GM18867 (cell line): Measurements from ENCODE around the gene CMSS1.

Experiments
- ATAC-seq: cut with Tn5 transposase; IDR thresholded peaks from one replicate; pipeline ENCODE4 v1.9.1; 2021; ENCODE audit warnings: mild to moderate bottlenecking, moderate library complexity; ENCODE audit not compliant: unreplicated experiment

The CMSS1 gene

DNA sequence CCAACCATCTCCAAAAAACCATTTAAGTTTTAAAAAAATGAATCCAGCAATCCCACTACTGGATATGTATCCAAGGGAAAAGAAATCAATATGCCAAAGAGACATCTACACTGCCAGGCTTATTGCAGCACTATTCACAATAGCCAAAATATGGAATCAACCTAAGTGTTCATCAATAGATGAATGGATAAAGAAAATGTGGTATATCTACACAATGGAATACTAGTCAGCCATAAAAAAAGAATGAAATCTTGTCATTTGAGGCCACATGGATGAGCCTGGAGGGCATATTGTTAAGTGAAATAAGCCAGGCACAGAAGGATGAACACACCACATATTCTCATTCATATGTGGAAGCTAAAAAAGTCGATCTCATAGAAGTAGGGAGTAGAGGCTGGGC is 160.6 kb downstream of the CMSS1 start:
- no peak for ATAC-seq

GRCh38 chr3:99980606-99981005 is 162.9 kb downstream of the CMSS1 start:
- no peak for ATAC-seq

- no peak for ATAC-seq
Observed at GRCh38 chr3:99981138-99981537, 163.5 kb downstream of the CMSS1 start.

GRCh38 chr3:99982650-99983049 is 165.0 kb downstream of the CMSS1 start:
- ATAC-seq: no peak

GRCh38 chr3:99984139-99984538 is 166.5 kb downstream of the CMSS1 start:
- no peak for ATAC-seq

GRCh38 chr3:99984668-99985067 is 167.0 kb downstream of the CMSS1 start:
- ATAC-seq: no peak

DNA sequence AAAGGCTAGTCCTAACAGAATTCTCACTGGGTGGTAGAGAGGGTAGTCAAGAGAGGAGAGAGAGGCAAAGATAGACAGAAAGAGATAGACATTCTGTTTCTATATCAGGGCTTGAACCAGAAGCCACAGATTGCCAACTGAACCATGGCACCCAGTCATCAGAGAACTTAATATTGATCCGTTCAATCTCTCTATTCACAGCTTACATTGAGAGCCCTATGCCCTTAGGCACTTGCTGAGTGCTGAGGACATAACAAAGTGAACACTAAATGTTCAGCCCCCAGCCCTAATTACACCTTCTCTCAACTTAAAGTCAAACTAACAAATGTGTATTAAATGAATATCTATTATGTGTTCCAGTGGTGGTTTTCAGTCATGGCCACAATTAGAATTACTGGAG is 172.5 kb downstream of the CMSS1 start:
- ATAC-seq: no peak

GRCh38 chr3:99997293-99997692 is 179.6 kb downstream of the CMSS1 start:
- ATAC-seq: no peak

- ATAC-seq: no peak
Observed at GRCh38 chr3:99999536-99999935, 181.9 kb downstream of the CMSS1 start.

DNA sequence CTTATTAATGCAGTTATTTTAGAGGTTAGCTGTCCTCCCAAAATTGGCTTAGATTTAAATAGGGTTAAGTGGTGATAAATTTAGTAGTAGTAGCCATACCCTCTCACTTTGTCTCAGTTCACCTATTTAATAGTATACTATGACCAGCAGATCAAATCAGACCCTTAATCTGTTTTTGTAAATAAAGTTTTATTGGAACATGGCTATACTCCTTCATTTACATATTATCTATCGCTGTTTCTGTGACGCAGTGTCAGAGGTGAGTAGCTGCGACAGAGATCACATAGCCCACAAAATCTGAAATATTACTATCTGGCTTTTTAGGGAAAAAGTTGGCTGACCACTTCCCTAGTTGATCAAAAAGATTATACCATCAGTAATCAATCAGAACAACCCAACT is 183.4 kb downstream of the CMSS1 start:
- ATAC-seq: no peak

- ATAC-seq: no peak
Observed at GRCh38 chr3:100001526-100002270, 184.0 kb downstream of the CMSS1 start.

- ATAC-seq: no peak
Observed at GRCh38 chr3:100002599-100003350, 185.1 kb downstream of the CMSS1 start.

GRCh38 chr3:100003609-100004503 is 186.2 kb downstream of the CMSS1 start:
- ATAC-seq: no peak

GRCh38 chr3:100004931-100005330 is 187.3 kb downstream of the CMSS1 start:
- no peak for ATAC-seq

GRCh38 chr3:100005665-100006393 is 188.2 kb downstream of the CMSS1 start:
- no peak for ATAC-seq

DNA sequence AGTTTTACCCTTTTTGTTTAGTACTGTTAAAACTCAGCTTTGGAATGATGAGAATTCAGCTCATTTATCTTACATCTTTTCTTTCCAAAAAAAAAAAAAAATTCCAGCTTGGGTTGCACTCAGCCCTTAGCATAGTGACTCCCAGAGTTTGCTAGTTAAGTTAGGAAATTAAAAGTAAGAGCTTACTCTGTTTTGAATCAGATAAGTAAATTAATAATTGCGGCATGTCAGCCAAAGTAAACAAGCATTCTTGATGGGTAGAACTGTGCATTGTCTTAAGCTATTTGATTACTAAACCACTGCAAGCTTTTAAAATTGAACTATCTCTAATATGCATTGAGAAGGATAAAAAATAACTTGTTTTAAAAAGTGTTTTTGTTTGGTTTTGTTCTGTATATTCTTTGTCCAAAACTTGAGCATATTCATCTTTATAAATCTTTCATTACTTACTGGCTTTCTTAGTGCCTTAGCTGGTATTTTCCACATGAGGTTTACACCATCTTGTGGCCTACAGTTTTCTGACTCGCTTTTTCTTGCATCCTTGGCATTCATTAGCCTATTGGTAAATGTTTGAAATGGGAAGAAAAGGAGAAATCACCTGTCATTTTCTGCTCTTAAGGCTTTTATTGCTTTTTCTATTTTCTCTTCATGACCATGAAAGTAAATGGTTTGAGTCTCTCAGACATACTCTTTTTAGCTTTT is 189.1 kb downstream of the CMSS1 start:
- no peak for ATAC-seq

DNA sequence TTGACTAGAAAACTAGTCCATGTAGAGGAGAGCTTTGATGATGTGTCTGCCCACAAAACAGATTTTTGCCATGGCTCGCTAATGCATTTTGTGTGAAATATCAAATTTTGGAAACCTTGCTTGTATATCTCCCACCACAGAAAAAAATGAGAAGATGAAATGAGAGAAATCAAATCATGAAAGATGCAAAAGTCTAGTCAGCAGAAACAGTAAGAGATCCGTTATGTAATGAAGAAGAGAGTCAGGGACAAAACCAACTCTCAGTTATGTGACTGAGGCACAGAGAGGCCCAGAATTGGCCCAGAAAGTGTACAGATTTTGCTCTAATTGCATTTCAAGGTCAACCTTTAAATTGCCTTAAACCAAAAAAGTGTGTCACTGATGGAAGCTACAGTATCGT is 189.7 kb downstream of the CMSS1 start:
- no peak for ATAC-seq

DNA sequence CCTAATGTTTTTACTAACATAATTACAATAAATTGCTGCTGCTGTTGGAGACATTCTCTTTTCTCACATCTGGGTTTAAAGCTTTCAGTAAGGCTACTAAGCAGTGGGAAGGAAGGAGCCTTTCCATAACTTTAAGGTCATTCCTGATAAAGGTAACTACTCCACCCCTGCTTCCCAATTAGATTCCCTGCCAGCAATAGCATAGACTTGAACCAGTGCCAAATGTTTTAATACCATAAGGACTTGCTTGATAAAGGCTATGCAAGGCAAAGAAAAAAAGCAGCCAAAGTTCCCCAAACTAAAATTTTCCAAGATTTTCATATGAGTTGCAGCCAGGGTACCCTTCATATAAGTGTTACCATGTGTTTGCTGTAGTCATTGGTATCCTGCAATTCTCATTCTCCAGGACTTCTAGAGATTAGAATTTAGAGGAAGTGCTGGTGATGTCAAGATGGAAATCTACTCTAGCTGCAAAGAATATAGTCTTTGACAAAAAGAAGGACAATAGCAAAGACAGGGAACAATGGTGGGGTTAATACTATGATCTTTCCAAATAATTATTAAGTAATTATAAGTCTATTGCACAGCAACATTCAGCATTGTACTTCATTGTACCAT is 190.5 kb downstream of the CMSS1 start:
- no peak for ATAC-seq

GRCh38 chr3:100009276-100010086 is 191.8 kb downstream of the CMSS1 start:
- ATAC-seq: no peak
